DOHH2 (cell line): ENCODE data around the gene C19orf81.
"Not testable (repeated sequence)": the region's sequence is repeated elsewhere in the genome, so short reads cannot be mapped to it uniquely, and the experiment has no call there.

Source experiments
- H3F3A ChIP-seq: fragments of 200-600 bp; sonication (generic), shearing (Covaris generic); 2 replicates; pipeline ENCODE4 v1.6.0; 2016; ENCODE audit warnings: antibody characterized with exemption, mild to moderate bottlenecking; ENCODE audit not compliant: control insufficient read depth, insufficient read depth
- H3K27ac ChIP-seq: fragments of 200-600 bp; sonication (generic); 2 replicates; pipeline ENCODE4 v1.5.1; 2014; ENCODE audit warnings: low read depth, mild to moderate bottlenecking, low read length, moderate library complexity
- H3K27me3 ChIP-seq: fragments of 200-600 bp; sonication (generic); 2 replicates; pipeline ENCODE4 v1.6.1; 2014; ENCODE audit warnings: mild to moderate bottlenecking, low read length, mixed read lengths; ENCODE audit not compliant: control insufficient read depth
- H3K36me3 ChIP-seq: fragments of 200-600 bp; sonication (generic); 2 replicates; pipeline ENCODE4 v1.6.1; 2014; ENCODE audit warnings: mild to moderate bottlenecking, low read length, moderate library complexity, mixed read lengths; ENCODE audit not compliant: control insufficient read depth
- H3K4me1 ChIP-seq: fragments of 200-600 bp; sonication (generic); 2 replicates; pipeline ENCODE4 v1.6.1; 2014; ENCODE audit warnings: mild to moderate bottlenecking, low read length, mixed read lengths; ENCODE audit not compliant: control insufficient read depth
- H3K4me2 ChIP-seq: fragments of 200-600 bp; sonication (generic); 2 replicates; pipeline ENCODE4 v1.6.0; 2014; ENCODE audit warnings: mild to moderate bottlenecking, low read length, moderate library complexity
- H3K4me3 ChIP-seq: fragments of 200-600 bp; sonication (generic); 2 replicates; pipeline ENCODE4 v1.5.1; 2014; ENCODE audit warnings: mild to moderate bottlenecking, low read length, mixed read lengths
- H3K79me2 ChIP-seq: fragments of 200-600 bp; sonication (generic); 2 replicates; pipeline ENCODE4 v1.6.1; 2014; ENCODE audit warnings: mild to moderate bottlenecking, low read length, mixed read lengths; ENCODE audit not compliant: control insufficient read depth
- H3K9me2 ChIP-seq: fragments of 200-600 bp; sonication (generic); replicated peaks from 2 replicates; pipeline ENCODE4 v1.6.1; 2014; ENCODE audit warnings: mild to moderate bottlenecking, low read length, mixed read lengths; ENCODE audit not compliant: control insufficient read depth
- H3K9me3 ChIP-seq: fragments of 200-600 bp; sonication (generic); 2 replicates; pipeline ENCODE4 v1.6.1; 2014; ENCODE audit warnings: antibody characterized with exemption, low read length, mixed read lengths; ENCODE audit not compliant: control insufficient read depth, insufficient read depth
- H4K20me1 ChIP-seq: fragments of 200-600 bp; sonication (generic); 2 replicates; pipeline ENCODE4 v1.6.0; 2014; ENCODE audit warnings: low read depth, mild to moderate bottlenecking, antibody characterized with exemption, low read length, moderate library complexity; ENCODE audit not compliant: control insufficient read depth, insufficient read depth
- EZH2phosphoT487 ChIP-seq: fragments of 200-600 bp; sonication (generic); IDR thresholded peaks from 2 replicates; pipeline ENCODE4 v1.6.1; 2017; ENCODE audit warnings: borderline replicate concordance, mild to moderate bottlenecking, antibody characterized with exemption, low read length, moderate library complexity, mixed read lengths
- TF ChIP-seq, protein P1 (sequence below): fragments of 200-600 bp; sonication (generic); IDR thresholded peaks from one replicate; pipeline ENCODE4 v1.5.1; 2014; ENCODE audit warnings: antibody characterized with exemption, mild to moderate bottlenecking, low read depth, low read length; ENCODE audit not compliant: poor library complexity, severe bottlenecking

C19orf81 gene

DNA sequence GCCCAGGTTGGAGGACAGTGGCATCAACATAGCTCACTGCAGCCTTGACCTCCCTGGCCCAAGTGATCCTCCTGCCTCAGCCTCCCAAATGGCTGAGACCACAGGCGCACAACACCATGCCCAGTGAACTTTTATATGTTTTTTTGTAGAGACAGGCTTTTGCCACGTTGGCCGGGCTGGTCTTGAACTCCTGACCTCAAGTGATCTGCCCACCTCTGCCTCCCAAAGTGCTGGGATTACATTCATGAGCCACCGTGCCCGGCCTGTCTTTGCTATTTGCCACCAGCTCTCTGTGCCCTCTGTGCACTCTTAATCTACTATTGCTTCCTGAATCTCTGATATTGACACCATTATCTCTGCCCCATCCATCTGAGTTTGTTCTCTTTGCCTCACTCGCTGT lies 46.7 kb upstream of the C19orf81 start:
- H3K4me2 ChIP-seq, result no peak overlapping the region
- H3K27me3 ChIP-seq, result peaks cover 10% of the 10 kb centered on the region; the same call in 1 of the 2 replicates
- no peak overlapping the region for H3K27ac ChIP-seq
- H3K4me3 ChIP-seq, result no peak overlapping the region
- H4K20me1 ChIP-seq, result no peaks in the 10 kb centered on the region
- H3K79me2 ChIP-seq, result no peaks in the 10 kb centered on the region
- no peaks in the 10 kb centered on the region for H3K4me1 ChIP-seq
- no peaks in the 10 kb centered on the region for H3K36me3 ChIP-seq
- no peak for TF ChIP-seq EZH2phosphoT487
- TF ChIP-seq, protein P1, sequence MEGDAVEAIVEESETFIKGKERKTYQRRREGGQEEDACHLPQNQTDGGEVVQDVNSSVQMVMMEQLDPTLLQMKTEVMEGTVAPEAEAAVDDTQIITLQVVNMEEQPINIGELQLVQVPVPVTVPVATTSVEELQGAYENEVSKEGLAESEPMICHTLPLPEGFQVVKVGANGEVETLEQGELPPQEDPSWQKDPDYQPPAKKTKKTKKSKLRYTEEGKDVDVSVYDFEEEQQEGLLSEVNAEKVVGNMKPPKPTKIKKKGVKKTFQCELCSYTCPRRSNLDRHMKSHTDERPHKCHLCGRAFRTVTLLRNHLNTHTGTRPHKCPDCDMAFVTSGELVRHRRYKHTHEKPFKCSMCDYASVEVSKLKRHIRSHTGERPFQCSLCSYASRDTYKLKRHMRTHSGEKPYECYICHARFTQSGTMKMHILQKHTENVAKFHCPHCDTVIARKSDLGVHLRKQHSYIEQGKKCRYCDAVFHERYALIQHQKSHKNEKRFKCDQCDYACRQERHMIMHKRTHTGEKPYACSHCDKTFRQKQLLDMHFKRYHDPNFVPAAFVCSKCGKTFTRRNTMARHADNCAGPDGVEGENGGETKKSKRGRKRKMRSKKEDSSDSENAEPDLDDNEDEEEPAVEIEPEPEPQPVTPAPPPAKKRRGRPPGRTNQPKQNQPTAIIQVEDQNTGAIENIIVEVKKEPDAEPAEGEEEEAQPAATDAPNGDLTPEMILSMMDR, result no peak
- H3K9me2 ChIP-seq, result no peaks in the 10 kb centered on the region
- H3F3A ChIP-seq, result no peaks in the 10 kb centered on the region
- no peaks in the 10 kb centered on the region for H3K9me3 ChIP-seq

DNA sequence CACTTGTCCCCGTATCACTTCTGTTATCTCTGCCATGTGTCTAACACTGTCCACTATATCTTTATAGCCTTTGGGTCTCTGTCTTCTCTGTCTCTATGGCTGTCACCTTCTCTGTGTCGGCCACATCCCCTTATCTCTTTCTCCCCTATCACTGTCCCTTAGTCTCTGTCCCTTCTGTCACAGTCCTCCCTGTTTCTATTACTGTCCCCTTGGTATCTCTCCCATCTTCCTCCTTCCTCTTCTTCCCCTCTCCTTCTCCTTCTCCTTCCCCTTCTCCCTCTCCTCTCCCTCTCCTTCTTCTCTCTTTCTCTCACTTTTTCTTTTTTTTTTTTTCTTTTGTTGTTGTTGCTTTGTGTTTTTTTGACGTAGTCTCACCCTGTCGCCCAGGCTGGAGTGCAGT lies 46.3 kb upstream of the C19orf81 start:
- Histone ChIP-seq H3K79me2 (no peaks in the 10 kb centered on the region), H3K27ac (no peak overlapping the region), H3K4me1 (no peaks in the 10 kb centered on the region), H4K20me1 (no peaks in the 10 kb centered on the region), H3K27me3 (peaks cover 10% of the 10 kb centered on the region; the same call in 1 of the 2 replicates), H3K36me3 (no peaks in the 10 kb centered on the region), H3K9me3 (no peaks in the 10 kb centered on the region), H3K9me2 (no peaks in the 10 kb centered on the region), H3F3A (no peaks in the 10 kb centered on the region), H3K4me3 (no peak overlapping the region), H3K4me2 (no peak overlapping the region)
- no peak for TF ChIP-seq EZH2phosphoT487

DNA sequence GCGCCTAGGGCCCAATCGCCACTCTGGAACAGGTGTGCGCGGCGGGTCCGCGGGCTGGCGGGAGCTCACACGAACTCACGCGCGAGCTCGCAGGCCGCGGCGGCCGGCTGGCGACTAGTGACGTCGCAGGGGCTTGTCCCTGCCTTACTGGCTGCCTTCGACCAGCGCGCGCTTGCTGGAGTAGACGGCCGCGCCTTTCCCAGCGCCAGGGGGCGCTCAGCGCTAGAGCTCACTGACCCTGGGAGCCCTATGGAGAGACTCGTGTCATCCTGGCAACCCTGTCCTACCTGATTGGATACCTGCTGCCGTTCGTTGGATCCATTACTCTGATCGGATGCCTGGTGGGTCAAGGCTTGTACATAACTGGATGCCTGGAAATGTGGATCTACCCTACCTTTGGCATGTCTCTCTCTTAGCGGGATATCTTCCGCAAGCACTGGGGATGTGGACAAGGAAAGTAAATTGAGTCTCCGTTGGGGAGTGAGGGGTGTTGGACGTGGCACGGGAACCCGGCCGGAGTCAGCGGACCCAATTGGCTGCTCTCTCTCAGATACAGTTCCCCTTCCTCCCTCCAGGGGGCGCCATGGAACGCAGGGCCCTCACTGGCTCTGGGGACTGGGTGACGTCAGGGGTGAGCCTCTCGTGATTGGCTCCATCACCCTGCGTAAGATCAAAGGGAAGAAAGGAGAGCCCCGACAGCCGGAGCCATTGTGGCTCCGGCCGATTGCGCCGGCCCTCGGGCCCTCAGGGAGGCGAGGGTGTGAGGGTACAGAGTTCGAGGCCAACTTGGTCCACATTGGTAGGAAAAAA lies 44.8 kb upstream of the C19orf81 start:
- not testable (repeated sequence) for H3K4me1 ChIP-seq, H3K9me3 ChIP-seq, H3K4me3 ChIP-seq, H3F3A ChIP-seq, H3K36me3 ChIP-seq, H4K20me1 ChIP-seq, H3K79me2 ChIP-seq, H3K9me2 ChIP-seq, H3K27ac ChIP-seq, H3K4me2 ChIP-seq
- H3K27me3 ChIP-seq, result peaks cover 10% of the 10 kb centered on the region; the same call in 1 of the 2 replicates

DNA sequence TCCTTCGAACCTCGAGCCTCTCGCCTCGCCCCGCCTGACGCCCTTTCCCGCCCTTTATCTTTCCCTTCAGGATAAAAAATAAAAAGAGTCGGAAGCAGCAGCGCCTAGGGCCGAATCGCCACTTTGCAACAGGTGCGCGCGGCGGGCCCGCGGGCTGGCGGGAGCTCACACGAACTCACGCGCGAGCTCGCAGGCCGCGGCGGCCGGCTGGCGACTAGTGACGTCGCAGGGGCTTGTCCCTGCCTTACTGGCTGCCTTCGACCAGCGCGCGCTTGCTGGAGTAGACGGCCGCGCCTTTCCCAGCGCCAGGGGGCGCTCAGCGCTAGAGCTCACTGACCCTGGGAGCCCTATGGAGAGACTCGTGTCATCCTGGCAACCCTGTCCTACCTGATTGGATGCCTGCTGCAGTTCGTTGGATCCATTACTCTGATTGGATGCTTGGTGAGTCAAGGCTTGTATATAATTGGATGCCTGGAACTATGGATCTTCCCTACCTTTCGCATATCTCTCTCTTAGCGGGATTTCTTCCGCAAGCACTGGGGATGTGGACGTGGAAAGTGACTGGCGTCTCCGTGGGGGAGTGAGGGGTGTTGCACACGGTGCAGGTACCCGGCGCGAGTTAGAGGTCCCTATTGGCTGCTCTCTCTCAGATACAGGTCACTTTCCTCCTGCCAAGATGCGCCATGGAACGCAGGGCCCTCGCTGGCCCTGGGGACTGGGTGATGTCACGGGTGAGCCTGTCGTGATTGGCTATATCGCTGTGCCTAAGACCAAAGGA lies 43.0 kb upstream of the C19orf81 start:
- H3K9me2 ChIP-seq, H3K27me3 ChIP-seq, H4K20me1 ChIP-seq, H3K36me3 ChIP-seq, H3K9me3 ChIP-seq, H3K4me2 ChIP-seq, H3F3A ChIP-seq, H3K4me3 ChIP-seq, H3K4me1 ChIP-seq, H3K79me2 ChIP-seq, H3K27ac ChIP-seq: not testable (repeated sequence)
